DMS153 treated with DMSO at 0.1 percent for 48 hours (cell line): ENCODE measurements around the gene MMP25.
"Not testable (repeated sequence)": the region's sequence is repeated elsewhere in the genome, so short reads cannot be mapped to it uniquely, and the experiment has no call there.

Experiments
- DNase-seq: peaks from one replicate; lab custom pipeline; 2025; ENCODE audit not compliant: unreplicated experiment; lab: John Stamatoyannopoulos, UW

MMP25 gene

DNA sequence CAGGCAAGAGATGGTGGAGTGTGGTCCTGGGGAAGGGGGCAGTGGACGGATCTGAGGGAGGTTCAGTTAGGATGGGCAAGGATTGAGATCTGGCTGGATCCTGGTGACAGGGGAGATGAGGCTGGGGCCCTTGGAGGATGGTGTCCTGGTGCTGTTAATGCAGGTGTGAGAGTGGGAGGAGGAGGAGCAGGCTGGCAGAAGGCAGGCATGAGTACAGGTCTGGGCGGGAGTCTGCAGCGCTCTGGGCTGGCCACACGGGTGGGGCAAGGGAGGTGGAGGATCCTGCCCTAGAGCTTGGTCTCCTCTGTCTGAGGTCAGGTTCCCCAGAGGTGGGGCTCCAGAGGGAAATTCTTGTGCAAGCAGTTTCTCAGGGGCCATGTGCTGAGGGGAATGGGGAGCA lies 25.8 kb downstream of the MMP25 start:
- DNase-seq: not testable (repeated sequence)

DNA sequence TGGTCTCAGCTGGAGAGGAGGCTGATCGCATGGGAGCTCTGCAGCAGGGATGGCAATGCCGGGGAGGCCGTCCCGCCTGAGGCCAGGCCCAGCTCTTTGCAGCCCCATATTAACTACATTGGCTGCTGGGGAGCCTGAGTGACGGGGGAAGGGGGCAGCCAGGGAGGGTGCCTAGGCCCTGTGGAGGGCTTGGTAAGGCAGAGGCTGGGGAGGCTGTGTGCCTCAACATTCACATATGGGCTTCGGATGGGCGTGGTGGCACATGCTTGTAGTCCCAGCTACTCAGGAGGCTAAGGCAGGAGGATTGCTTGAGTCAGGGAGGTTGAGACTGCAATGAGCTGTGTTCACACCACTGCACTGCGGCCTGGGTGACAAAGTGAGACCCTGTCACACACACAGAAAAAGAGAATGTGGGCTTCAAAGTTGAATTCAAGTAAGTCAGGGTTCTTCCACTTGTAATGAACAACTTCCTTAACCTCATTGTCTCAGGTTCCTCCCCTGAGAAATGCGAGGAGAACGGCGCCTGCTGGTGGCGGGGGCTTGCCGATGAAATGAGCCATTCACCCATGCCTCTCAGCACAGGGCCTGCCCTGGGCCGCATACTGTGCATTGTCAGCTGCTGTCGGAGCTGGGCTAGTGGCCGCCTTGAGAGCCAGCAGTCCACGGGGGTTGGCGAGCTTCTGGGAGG lies 26.4 kb downstream of the MMP25 start:
- not testable (repeated sequence) for DNase-seq

DNA sequence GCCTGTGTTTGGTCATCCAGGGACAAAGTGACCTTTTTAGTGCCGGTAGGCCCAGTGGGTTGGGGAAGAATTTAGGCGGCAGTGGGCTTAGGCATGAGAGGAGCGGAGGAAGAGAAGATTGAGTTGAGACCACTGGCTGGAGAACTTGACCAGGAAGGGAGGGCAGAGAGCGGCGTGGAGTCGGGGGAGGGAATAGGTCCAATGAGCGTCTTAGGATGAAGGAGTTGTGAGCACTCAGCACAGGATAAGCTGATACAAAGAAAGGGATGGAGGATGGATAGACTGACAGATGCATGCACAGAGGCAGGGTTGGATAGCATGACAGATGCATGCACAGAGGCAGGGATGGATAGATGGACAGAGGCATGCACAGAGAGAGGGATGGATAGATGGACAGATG lies 27.1 kb downstream of the MMP25 start:
- DNase-seq: no peak

DNA sequence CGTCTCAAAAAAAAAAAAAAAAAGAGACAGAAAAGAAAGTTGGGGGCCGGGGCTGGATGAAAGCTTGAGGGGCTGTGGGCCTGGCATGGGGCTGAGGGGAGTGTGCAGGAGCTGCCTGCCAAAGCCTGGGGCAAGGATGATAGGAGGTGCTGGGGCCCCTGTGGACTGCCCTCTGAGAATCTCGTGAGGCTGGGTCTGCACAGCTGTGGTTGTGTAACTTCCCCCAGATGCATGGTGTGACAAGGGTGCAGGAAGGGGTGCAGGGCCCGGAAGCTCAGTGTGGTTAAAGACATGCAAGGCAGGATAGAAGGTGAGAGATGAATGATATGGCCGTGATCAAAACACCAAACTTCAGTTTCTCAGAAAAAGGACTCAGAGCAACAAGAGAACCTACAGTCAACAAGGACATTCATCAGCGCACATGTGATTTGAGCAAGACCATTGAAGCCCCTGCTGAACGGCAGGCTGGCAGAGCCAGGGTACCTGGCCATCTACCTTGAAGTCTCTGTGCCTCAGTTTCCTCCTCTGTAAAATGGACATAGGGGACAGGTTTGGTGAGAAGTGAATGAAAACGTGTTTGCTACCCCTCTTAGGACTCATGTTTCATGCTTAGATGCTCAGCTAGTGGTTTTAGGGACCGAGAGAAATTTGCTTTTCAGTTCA lies 28.6 kb downstream of the MMP25 start:
- DNase-seq: no peak

DNA sequence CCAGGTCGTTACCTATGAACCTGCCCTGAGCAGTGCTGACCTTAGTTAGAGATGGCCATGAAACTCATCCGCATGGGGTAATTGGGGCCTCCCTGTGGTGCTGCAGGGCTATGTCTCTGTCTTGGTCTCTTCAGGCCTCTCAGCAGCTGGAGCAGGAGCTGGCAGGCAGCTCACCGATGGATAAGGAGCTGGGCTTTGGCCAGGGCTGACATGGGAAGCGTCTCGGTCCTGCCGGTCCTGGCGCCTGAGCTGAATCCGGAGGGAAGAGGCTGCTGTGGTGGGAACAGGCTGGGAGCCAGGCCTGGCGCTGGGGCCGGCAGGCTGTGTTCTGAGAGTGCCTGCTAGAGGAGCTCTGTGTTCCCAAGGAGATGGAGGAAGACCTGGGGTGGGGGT lies 29.2 kb downstream of the MMP25 start:
- no peak for DNase-seq

DNA sequence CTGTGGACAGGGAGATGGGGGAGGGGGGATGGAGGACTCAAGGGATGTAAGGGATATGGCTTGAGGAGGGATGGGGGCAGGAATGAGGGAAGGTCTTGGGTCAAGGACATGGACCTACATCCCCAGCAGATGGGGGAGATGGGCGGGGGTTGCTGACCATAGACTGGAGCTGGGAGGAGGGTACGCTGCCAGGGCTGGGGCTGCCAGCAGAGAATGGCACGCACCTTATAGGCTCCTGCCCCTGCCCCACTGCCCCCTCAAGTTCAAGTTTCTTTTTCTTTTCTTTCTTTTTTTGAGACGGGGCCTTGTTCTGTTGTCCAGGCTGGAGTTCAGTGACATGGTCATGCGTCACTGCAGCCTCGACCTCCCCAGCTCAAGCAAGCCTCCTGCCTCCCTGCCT lies 29.6 kb downstream of the MMP25 start:
- not testable (repeated sequence) for DNase-seq

DNA sequence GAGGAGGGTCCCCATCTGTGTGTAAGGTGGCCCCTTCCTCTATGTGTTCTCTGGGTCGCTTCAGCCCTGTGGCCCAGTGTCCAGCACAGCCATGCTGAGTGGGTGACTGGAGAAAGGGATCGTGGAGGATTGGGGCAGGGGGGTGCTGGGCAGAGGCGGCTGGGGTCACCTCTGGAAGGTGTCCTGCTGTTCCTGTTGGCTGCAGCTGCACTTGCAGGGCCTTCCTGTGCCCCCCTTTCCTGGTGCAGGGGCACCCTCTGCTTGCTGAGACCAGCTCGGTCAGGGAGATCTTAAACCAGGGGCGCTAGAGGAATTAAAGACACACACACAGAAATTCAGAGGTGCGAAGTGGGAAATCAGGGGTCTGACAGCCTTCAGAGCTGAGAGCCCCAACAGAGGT lies 30.2 kb downstream of the MMP25 start:
- DNase-seq: no peak

DNA sequence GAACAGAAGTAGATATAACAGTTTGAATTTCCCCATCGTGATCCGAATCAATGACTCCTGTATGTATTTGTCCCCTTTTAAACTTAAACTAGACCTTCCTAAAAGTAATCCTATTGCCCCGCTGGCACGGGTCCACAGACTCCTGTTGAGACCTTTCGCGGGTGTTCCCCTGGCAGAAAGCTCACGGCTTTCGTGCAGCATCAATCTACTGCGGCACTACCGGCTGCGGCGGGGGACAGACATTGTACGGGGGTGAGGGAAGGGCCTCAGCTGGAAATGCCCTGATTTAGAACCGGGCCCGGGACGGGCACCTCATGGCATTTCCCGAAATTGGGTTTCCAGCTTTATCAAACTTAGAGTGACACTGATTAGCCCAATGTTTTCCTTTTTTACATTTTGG lies 33.7 kb downstream of the MMP25 start:
- no peak for DNase-seq

DNA sequence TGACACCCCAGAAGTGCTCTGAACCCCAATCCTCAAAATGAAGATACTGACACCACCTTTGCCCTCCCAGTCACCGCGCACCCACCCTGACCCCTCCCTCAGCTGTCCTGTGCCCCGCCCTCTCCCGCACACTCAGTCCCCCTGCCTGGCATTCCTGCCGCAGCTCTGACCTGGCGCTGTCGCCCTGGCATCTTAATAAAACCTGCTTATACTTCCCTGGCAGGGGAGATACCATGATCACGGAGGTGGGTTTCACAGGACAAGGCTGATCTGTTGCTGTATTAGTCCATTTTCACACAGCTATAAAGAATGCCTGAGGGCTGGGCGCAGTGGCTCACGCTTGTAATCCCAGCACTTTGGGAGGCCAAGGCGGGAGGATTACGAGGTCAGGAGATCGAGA lies 35.6 kb downstream of the MMP25 start:
- not testable (repeated sequence) for DNase-seq

DNA sequence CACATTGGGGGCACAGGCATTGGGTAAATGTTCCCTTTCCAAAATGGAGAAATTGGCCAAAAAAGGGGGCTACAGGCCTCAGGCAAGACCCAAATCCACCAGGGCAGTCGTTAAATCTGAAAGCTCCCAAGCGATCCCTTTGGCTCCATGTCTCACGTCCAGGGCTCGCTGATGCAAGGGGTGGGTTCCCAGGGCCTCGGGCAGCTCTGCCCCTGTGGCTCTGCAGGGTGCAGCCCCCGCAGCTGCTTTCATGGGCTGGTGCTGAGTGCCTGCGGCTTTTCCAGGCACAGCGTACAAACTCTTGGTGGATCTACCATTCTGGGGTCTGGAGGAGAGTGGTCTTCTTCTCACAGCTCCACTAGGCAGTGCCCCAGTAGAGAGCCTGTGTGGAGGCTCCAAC lies 37.0 kb downstream of the MMP25 start:
- DNase-seq: not testable (repeated sequence)

DNA sequence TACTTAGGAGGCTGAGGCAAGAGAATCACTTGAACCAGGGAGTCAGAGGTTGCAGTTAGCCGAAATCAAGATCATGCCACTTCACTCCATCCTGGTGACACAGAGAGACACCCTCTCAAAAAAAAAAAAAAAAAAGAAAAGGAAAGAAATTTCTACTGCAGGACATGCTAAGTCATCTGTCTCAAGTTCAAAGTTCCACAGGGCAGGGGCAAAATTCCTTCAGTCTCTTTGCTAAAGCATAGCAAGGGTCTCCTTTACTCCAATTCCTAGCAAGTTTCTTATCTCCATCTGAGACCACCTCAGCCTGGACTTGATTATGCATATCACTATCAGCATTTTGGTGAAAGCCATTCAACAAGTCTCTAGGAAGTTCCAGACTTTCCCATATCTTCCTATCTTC lies 38.1 kb downstream of the MMP25 start:
- no peak for DNase-seq

DNA sequence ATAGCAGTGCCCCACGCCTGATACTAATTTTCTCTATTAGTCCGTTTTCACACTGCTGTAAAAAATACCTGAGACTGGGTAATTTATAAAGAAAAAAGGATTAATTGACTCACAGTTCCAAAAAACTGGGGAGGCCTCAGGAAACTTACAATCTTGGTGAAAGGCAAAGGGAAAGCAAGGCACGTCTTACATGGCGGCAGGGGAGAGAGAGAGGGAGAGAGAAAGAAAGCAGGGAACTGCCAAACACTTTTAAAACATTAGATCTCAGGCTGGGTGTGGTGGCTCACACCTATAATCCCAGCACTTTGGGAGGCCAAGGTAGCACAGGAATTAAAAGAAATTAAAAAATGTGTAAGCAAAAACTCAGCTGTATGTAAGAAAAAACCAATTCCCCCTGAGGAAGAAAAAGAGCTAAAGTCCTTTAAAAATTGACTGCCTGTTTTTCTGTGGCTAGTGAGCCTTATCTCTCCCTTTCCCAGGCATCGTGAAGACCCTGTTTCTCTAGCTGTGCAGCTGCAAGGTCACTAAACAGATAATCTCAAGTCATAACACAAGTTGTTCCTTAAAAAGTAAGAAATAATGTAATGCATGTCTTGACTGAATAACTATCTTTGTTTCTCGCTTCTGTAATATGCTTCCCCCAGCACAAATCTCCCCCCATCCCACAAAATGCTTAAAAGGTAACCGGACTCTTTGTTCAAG lies 38.8 kb downstream of the MMP25 start:
- no peak for DNase-seq

DNA sequence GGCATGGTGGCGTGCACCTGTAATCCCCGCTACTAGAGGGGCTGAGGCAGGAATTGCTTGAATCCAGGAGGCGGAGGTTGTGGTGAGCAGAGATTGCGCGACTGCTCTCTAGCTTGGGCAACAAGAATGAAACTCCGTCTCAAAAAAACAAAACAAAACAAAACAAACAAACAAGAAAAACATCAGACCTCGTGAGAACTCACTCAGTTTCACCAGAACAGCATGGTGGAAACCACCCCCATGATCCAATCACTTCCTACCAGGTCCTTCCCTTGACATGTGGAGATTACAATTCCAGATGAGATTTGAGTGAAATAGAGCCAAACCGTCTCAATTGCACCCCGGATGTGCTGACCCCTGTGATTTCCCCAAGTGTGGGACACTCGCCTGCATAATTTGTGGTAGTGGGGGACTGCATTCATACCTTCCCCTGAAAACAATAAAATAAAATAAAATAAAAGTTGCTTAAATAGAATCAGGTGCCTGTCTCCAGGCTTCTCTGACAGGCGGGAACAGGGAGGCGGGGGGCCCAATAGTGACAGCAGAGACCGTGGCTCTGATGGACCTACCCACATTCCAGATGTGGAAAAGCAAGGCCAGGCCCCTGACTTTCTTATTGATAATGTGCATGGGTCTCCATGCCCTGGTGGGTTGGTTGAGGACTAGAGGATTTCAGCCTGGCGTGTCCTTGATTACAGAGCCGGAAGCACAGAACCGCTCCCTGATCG lies 39.7 kb downstream of the MMP25 start:
- no peak for DNase-seq

DNA sequence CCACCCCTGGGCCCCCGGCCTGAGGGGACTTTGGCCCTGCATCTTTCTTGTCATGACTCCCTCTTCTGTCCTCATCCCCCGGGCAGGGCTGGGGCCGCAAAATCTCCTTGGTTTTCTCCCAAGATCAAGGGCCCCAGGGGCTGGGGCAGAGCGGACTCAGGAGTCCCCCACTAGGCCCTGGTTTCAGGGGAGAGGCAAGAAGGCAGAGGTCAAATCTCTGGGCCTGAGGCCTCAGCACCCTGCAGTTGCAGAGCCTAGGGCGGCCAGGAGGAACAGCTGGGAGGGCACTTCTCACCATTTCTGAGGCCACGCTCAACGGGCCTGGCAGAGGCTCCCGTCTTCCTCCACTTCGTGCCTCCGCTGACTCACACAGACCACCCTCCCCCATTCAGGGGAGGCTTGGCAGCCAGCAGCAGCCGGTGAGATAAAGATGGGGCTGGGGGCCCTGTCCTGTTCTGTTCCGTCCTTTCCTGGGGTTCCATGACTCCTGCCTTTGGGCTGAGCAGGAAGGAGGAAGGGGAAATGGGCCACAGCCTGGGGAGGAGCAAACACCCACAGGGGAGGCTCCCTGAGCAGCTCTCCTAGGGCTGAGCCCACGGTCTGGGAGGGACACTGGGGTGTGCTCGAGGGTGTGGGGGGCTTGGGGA lies 40.4 kb downstream of the MMP25 start:
- DNase-seq: no peak

DNA sequence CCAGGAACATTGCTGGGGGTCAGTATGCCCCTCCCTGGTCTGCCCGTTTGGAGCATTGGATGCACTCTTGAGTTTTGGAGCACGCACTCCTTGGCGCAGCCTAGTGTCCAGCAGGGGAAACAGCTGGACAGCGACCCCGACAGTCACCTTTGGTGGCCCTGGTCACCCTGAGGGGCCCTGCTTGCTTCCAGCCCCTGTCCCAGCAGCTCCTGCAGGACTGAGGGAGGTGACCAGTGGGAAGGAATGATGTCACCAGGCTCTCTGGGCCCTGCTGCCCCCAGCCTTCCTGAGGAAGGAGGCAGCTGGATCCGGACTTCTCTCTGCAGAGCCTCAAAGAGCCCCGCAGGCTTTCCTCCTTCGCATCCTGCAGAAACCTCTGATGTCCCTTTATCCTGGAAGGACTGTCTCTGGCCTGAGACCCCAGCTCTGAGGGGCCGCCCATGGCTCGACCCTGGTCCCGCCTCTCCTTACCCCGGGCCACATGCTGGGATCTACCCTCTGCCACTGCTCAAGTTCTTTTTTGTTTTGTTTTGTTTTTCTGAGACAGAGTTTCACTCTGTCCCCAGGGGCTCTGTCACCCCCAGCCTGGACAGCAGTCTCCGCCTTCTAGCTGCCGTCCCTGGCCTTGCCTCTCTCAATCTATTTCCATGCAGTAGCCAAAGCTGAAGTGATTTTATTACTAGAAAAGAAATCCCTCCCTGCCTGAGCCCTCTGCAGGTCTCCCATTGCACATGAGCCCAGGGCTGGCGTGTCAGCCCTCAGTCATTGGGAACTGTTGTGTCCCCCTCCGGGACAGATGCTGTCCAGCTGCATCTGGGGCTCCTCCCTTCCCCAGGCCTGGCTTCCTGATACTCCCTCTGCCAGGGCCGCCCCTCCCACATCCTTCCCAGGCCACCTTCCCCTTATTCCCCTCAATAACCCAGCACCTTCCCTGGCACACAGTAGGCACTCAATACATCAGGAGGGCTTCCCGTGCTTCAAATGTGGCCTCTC lies 41.2 kb downstream of the MMP25 start:
- no peak for DNase-seq

DNA sequence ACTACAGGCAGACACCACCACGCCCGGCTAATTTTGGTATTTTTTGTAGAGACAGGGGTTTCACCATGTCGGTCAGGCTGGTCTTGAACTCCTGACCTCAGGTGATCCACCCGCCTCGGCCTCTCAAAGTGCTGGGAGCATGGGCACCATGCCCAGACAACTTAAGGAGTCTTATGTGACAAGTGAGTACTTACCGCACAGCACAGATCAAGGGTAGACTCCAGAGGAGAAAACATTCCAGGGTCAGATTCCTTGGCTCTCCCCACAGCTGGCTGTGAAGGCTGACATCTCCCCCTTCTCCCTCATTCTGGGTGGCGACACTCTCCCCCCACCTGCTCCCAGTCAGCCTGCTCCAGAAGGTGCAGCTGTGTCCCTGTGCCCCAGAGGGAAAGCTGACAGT lies 42.1 kb downstream of the MMP25 start:
- no peak for DNase-seq

DNA sequence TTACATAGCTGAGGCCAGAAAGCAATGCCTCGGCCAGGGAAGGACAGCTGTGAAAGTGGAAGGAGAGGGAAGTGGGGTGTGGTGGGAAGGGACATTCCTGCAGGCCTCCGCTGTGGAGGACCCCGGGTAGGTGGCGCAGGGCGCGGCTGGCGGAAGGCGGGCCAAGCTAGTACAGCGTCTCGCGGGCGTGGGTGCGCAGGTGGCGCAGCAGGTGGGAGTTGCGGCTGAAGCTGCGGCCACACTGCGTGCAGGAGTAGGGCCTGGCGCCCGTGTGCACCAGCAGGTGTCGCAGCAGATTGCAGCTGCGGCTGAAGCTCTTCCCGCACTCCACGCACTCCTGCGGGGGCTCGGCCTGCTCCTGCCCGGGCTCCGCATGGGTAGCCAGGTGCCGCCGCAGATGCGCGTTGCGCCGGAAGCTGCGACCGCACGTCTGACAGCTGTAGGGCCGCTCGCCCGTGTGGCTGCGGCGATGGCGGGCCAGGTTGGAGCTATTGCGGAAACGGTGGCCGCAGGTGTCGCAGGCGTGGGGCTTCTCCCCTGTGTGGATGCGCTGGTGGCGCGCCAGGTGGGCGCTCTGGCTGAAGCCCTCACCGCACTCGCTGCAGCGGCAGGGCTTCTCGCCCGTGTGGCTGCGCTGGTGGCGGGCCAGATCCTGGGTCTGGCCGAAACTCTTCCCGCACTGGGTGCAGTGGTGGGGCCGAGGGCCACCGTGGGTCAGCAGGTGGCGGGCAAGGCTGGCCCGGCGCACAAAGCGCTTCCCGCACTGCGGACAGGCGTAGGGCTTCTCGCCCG lies 42.8 kb downstream of the MMP25 start:
- DNase-seq: no peak

DNA sequence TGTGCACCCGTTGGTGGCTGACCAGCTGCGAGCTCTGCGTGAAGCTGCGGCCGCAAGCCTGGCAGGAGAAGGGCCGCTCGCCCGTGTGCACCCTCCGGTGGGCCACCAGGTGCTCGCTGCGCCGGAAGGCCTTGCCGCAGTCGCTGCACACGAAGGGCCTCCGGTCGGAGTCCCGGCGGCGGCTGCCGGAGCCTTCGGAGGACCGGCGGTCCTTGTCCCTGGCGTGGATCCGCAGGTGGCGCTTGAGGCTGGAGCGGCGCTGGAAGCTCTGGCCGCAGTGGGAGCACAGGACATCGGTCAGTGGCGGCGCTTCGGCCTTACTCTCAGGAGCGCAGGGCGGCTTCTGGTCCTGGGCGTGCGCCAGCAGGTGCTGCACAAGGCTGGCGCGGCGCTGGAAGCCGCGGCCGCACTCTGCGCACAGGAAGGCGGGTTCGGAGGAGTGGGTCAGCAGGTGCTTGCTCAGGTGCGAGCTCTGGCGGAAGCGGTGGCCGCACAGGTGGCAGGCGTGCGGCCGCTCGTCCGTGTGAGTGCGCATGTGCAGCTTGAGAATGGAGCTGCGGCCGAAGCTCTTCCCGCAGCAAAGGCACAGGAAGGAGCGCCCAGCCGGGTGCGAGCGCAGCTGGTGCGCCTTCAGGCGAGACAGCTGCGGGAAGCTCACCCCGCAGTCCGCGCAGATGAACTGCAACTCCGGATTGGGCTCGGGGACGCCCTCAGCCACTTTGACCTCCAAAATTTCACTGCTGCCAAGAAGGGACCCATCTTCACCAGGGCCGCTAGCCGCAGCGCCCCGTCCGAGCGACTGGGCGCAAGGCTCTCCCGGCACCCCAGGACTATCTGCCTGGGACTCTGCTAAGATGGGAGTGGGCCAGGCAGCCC lies 43.6 kb downstream of the MMP25 start:
- DNase-seq: no peak
